ENCODE results near the gene PLA2G4B. TPM values are rescaled to one million over a fixed set of nuclear protein-coding genes. Genes with fewer than 3 reads are reported as not detected.
A peak's percentile ranks its signal among the peaks of the same experiment; 100 is the strongest.
"Not testable (repeated sequence)": the region's sequence is repeated elsewhere in the genome, so short reads cannot be mapped to it uniquely, and the experiment has no call there.

Gene PLA2G4B
- polyA plus RNA-seq, 2 donors: 31.6 to 48.1 TPM

DNA sequence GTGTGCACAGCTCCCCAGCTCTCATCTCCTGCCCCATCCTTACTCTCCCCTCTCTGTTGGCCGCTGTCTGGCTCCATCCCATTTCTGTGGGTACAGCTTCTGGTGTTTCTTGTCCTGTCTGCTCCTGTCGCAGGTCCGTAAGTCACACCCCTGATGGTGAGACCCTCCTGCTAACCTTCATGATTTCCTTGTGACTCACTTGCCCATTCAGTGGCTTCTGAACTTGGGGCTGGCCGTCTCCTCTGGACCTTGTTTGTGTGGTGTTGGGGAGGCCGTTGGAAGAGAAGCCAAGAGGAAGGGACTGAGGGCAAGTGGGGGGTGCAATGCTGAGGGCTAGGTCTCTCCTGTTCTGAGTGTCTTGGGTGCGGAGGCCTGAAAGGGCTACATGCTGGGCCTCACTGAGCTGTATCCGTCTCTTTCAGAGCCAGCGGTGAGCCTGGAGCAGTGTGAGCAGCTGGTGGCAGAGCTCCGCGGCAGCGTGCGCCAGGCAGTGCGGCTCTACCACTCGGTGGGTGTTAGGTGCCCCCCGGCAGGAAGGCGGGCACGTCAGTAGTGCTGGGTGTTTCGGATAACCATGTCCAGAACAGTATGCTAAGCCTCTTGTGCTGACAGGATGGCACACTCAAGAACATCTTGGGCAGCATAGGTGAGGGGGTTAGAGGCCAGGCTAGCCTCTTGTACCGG, 14.4 kb upstream of the PLA2G4B start:
- H3K4me1 ChIP-seq (ENCODE audit: control insufficient read depth in 2 of 2, insufficient read depth in 2 of 2, low read length in 1 of 2): no peaks in the 10 kb centered on the region
- no peaks in the 10 kb centered on the region for H3K27me3 ChIP-seq (ENCODE audit: control insufficient read depth in 1 of 2, insufficient read depth in 2 of 2, low read length in 2 of 2)
- 90% methylated on average over 19 of the region's 19 CpGs for WGBS, 2 donors
- no peak overlapping the region for H3K4me3 ChIP-seq (ENCODE audit: low read depth in 1 of 2, low read length in 2 of 2)
- H3K27ac ChIP-seq (ENCODE audit: low read depth in 2 of 2, low read length in 1 of 2): no peak overlapping the region
- H3K9me3 ChIP-seq (ENCODE audit: control insufficient read depth in 2 of 2, insufficient read depth in 1 of 2, low read depth in 1 of 2, low read length in 1 of 2): no peaks in the 10 kb centered on the region
- H3K36me3 ChIP-seq (ENCODE audit: control insufficient read depth in 2 of 2, insufficient read depth in 2 of 2, low read length in 1 of 2): peaks cover 27 to 46% of the 10 kb centered on the region in 2 donors

- H3K27ac ChIP-seq (ENCODE audit: low read depth in 2 of 2, low read length in 1 of 2): no peak overlapping the region
- no peaks in the 10 kb centered on the region for H3K9me3 ChIP-seq (ENCODE audit: control insufficient read depth in 2 of 2, insufficient read depth in 1 of 2, low read depth in 1 of 2, low read length in 1 of 2)
- 73 to 91% methylated on average over 10 of the region's 10 CpGs for WGBS, 2 donors
- peaks cover 27 to 42% of the 10 kb centered on the region in 2 donors for H3K36me3 ChIP-seq (ENCODE audit: control insufficient read depth in 2 of 2, insufficient read depth in 2 of 2, low read length in 1 of 2)
- no peaks in the 10 kb centered on the region for H3K27me3 ChIP-seq (ENCODE audit: control insufficient read depth in 1 of 2, insufficient read depth in 2 of 2, low read length in 2 of 2)
- H3K4me1 ChIP-seq (ENCODE audit: control insufficient read depth in 2 of 2, insufficient read depth in 2 of 2, low read length in 1 of 2): peaks cover 2 to 7% of the 10 kb centered on the region in 2 donors
- H3K4me3 ChIP-seq (ENCODE audit: low read depth in 1 of 2, low read length in 2 of 2): no peak overlapping the region
Observed at GRCh38 chr15:41825145-41825544, 13.5 kb upstream of the PLA2G4B start.

DNA sequence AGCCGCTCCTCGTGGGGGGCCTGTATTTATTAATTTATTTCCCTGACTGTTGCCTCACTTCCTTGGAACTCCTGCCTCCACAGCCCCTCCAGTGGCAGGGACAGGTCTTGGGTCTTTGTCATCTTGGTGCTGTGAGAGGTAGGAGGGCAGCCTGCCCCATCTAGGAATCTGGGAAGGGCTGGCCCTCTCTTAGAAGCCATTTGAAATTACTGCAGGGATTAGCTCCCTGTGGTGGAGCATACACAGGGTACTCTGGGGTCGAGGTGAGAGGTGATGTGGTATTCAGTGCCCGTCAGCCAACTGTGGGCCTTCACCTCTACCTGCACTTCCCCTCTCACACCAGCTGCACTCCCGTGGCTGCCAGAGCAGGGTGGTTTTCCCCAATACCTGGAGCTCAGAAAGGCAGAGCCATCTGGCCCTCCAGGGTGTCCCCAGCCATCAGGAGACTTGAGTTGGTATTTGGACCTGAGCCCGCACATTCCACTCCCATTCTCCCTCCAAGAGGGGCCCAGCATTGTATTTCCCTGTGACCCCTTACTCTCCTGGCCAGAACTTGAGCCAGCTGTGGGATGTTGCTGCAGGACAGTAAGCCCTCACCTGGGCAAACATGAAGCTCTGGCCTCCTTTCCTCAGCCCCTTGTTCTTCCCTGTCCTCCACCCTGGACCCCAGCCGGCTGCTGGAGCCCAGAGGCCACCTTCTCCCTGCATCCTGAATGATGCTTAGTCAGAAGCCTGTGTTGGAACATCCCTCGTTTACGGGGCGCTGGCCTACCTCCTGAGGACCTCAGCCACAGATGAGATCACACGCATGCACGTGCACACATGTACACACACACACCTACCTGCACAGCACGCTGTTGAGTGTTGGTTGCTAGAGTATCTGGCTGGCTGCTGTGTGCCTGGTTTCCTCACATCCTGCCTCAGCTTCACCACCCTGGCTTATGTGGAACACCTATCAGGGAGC, 12.8 kb upstream of the PLA2G4B start:
- Histone ChIP-seq H3K4me1 (ENCODE audit: control insufficient read depth in 2 of 2, insufficient read depth in 2 of 2, low read length in 1 of 2) (peaks cover 2 to 14% of the 10 kb centered on the region in 2 donors), H3K36me3 (ENCODE audit: control insufficient read depth in 2 of 2, insufficient read depth in 2 of 2, low read length in 1 of 2) (peaks cover 27 to 39% of the 10 kb centered on the region in 2 donors), H3K9me3 (ENCODE audit: control insufficient read depth in 2 of 2, insufficient read depth in 1 of 2, low read depth in 1 of 2, low read length in 1 of 2) (no peaks in the 10 kb centered on the region), H3K4me3 (ENCODE audit: low read depth in 1 of 2, low read length in 2 of 2) (no peak overlapping the region), H3K27me3 (ENCODE audit: control insufficient read depth in 1 of 2, insufficient read depth in 2 of 2, low read length in 2 of 2) (no peaks in the 10 kb centered on the region), H3K27ac (ENCODE audit: low read depth in 2 of 2, low read length in 1 of 2) (peak overlapping the region in 1 of 2 donors; percentile 57)
- 55 to 68% methylated on average over 13 of the region's 13 CpGs for WGBS, 2 donors

- Histone ChIP-seq H3K27me3 (ENCODE audit: control insufficient read depth in 1 of 2, insufficient read depth in 2 of 2, low read length in 2 of 2) (no peaks in the 10 kb centered on the region), H3K36me3 (ENCODE audit: control insufficient read depth in 2 of 2, insufficient read depth in 2 of 2, low read length in 1 of 2) (peaks cover 14 to 40% of the 10 kb centered on the region in 2 donors), H3K9me3 (ENCODE audit: control insufficient read depth in 2 of 2, insufficient read depth in 1 of 2, low read depth in 1 of 2, low read length in 1 of 2) (no peaks in the 10 kb centered on the region), H3K27ac (ENCODE audit: low read depth in 2 of 2, low read length in 1 of 2) (peak overlapping the region; percentile 72 to 82), H3K4me1 (ENCODE audit: control insufficient read depth in 2 of 2, insufficient read depth in 2 of 2, low read length in 1 of 2) (peaks cover 2 to 29% of the 10 kb centered on the region in 2 donors), H3K4me3 (ENCODE audit: low read depth in 1 of 2, low read length in 2 of 2) (peak overlapping the region; percentile 39 to 79)
- 2 to 3% methylated on average over 35 to 37 of the region's 37 CpGs for WGBS, 2 donors
Observed at GRCh38 chr15:41827290-41827879, 11.3 kb upstream of the PLA2G4B start.

GRCh38 chr15:41827880-41828806, 10.5 kb upstream of the PLA2G4B start, which contains the start of gene JMJD7:
Gene JMJD7 (plus strand): TSS chr15:41828092. CDS start chr15:41828125, 33 bp downstream.
- H3K27ac ChIP-seq (ENCODE audit: low read depth in 2 of 2, low read length in 1 of 2): peak within 1 kb of the TSS; percentile 94 to 96
- peaks cover 10 to 34% of the 10 kb centered on the region in 2 donors for H3K36me3 ChIP-seq (ENCODE audit: control insufficient read depth in 2 of 2, insufficient read depth in 2 of 2, low read length in 1 of 2)
- peak within 1 kb of the TSS; percentile 79 to 86 for H3K4me3 ChIP-seq (ENCODE audit: low read depth in 1 of 2, low read length in 2 of 2)
- H3K27me3 ChIP-seq (ENCODE audit: control insufficient read depth in 1 of 2, insufficient read depth in 2 of 2, low read length in 2 of 2): no peaks in the 10 kb centered on the region
- peaks cover 2 to 34% of the 10 kb centered on the region in 2 donors for H3K4me1 ChIP-seq (ENCODE audit: control insufficient read depth in 2 of 2, insufficient read depth in 2 of 2, low read length in 1 of 2)
- no peaks in the 10 kb centered on the region for H3K9me3 ChIP-seq (ENCODE audit: control insufficient read depth in 2 of 2, insufficient read depth in 1 of 2, low read depth in 1 of 2, low read length in 1 of 2)
- WGBS, 2 donors: 1% methylated on average over 61 to 66 of the region's 66 CpGs

DNA sequence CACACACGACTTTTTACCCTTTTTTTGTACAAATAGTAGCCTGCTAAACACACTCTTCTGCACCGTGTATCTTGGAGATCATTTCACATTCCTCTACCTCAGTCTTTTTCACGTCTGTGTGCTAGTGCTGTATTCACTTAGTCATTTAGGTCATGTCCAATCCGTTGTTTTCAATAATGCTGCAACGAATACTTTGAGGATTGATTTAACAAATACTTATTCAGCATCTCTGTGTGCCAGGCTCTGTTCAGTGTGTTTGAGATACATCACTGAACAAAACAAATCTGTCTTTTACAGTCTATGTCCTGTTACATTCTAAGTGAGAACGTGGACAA, 9.9 kb upstream of the PLA2G4B start:
- WGBS, 2 donors: 7 to 9% methylated on average over 6 of the region's 6 CpGs
- H3K9me3 ChIP-seq (ENCODE audit: control insufficient read depth in 2 of 2, insufficient read depth in 1 of 2, low read depth in 1 of 2, low read length in 1 of 2): no peaks in the 10 kb centered on the region
- peaks cover 3 to 37% of the 10 kb centered on the region in 2 donors for H3K4me1 ChIP-seq (ENCODE audit: control insufficient read depth in 2 of 2, insufficient read depth in 2 of 2, low read length in 1 of 2)
- H3K27ac ChIP-seq (ENCODE audit: low read depth in 2 of 2, low read length in 1 of 2): peak overlapping the region in 1 of 2 donors; percentile 96
- H3K4me3 ChIP-seq (ENCODE audit: low read depth in 1 of 2, low read length in 2 of 2): peak overlapping the region; percentile 79 to 86
- peaks cover 6 to 29% of the 10 kb centered on the region in 2 donors for H3K36me3 ChIP-seq (ENCODE audit: control insufficient read depth in 2 of 2, insufficient read depth in 2 of 2, low read length in 1 of 2)
- H3K27me3 ChIP-seq (ENCODE audit: control insufficient read depth in 1 of 2, insufficient read depth in 2 of 2, low read length in 2 of 2): no peaks in the 10 kb centered on the region

GRCh38 chr15:41829959-41830646, 8.5 kb upstream of the PLA2G4B start:
- H3K4me1 ChIP-seq (ENCODE audit: control insufficient read depth in 2 of 2, insufficient read depth in 2 of 2, low read length in 1 of 2): peaks cover 5 to 50% of the 10 kb centered on the region in 2 donors
- peak overlapping the region in 1 of 2 donors; percentile 56 for H3K27ac ChIP-seq (ENCODE audit: low read depth in 2 of 2, low read length in 1 of 2)
- H3K4me3 ChIP-seq (ENCODE audit: low read depth in 1 of 2, low read length in 2 of 2): peak overlapping the region in 1 of 2 donors; percentile 79
- H3K27me3 ChIP-seq (ENCODE audit: control insufficient read depth in 1 of 2, insufficient read depth in 2 of 2, low read length in 2 of 2): no peaks in the 10 kb centered on the region
- H3K36me3 ChIP-seq (ENCODE audit: control insufficient read depth in 2 of 2, insufficient read depth in 2 of 2, low read length in 1 of 2): peaks cover 0 to 26% of the 10 kb centered on the region in 2 donors
- H3K9me3 ChIP-seq (ENCODE audit: control insufficient read depth in 2 of 2, insufficient read depth in 1 of 2, low read depth in 1 of 2, low read length in 1 of 2): no peaks in the 10 kb centered on the region
- WGBS, 2 donors: 67 to 77% methylated on average over 13 of the region's 13 CpGs

DNA sequence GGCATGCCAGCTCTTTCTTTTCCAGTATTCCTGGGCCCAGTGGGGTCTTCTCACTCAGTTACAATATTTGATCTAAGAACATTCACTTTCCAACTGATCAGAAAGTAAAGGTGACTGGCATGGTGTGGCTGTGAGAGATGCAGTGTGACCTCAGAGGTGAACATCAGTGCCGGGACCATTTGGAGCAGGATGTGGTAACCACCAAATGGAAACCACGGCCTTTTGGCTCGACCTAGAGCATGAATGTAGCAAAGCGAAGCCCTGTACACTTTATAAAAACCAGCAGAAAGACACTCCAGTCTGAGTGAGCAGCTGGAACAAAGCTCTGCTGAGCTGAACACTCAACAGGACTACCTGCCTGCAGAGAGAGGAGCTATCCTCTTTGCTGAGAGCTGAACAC, 7.4 kb upstream of the PLA2G4B start:
- H3K9me3 ChIP-seq (ENCODE audit: control insufficient read depth in 2 of 2, insufficient read depth in 1 of 2, low read depth in 1 of 2, low read length in 1 of 2); H3K27me3 ChIP-seq (ENCODE audit: control insufficient read depth in 1 of 2, insufficient read depth in 2 of 2, low read length in 2 of 2); H3K4me3 ChIP-seq (ENCODE audit: low read depth in 1 of 2, low read length in 2 of 2): not testable (repeated sequence)
- peaks cover 0 to 28% of the 10 kb centered on the region in 2 donors for H3K36me3 ChIP-seq (ENCODE audit: control insufficient read depth in 2 of 2, insufficient read depth in 2 of 2, low read length in 1 of 2)
- H3K27ac ChIP-seq (ENCODE audit: low read depth in 2 of 2, low read length in 1 of 2): peak overlapping the region in 1 of 2 donors; percentile 92
- 74 to 76% methylated on average over 4 of the region's 4 CpGs for WGBS, 2 donors
- peaks cover 9 to 50% of the 10 kb centered on the region in 2 donors for H3K4me1 ChIP-seq (ENCODE audit: control insufficient read depth in 2 of 2, insufficient read depth in 2 of 2, low read length in 1 of 2)

Measured in esophagus (tissue), 2 donors.